BJ (cell line): ENCODE data around the gene WDR90. TPM values are rescaled to one million over a fixed set of nuclear protein-coding genes. Genes with fewer than 3 reads are reported as not detected.

Experiments used
- CTCF ChIA-PET: fragments of 350-600 bp; formaldehyde crosslinking; extraction: SDS; loops from one replicate; lab custom pipeline; 2021; ENCODE audit warnings: antibody characterized with exemption, inconsistent platforms; lab: Yijun Ruan, JAX
- POLR2A ChIA-PET: fragments of 300-600 bp; sonication (Branson Sonifier 250); formaldehyde crosslinking; extraction: SDS; loops from one replicate; lab custom pipeline; 2021; ENCODE audit warnings: antibody characterized with exemption; lab: Charles Lee
- DNase-seq: peaks from one replicate; pipeline ENCODE4 v3.0.0-alpha.2; 2011; ENCODE audit warnings: low read depth
- H3K27me3 ChIP-seq: 2 replicates; pipeline ENCODE4 v1.6.0; 2011; ENCODE audit warnings: low read length; ENCODE audit not compliant: control insufficient read depth, insufficient read depth
- H3K36me3 ChIP-seq: 2 replicates; pipeline ENCODE4 v1.5.1; 2011; ENCODE audit warnings: low read length; ENCODE audit not compliant: control insufficient read depth, insufficient read depth
- H3K4me3 ChIP-seq: 2 replicates; pipeline ENCODE4 v1.5.1; 2011; ENCODE audit warnings: low read depth, mild to moderate bottlenecking, control low read depth, low read length
- CTCF ChIP-seq: IDR thresholded peaks from 2 replicates; pipeline ENCODE4 v1.5.1; 2011; ENCODE audit warnings: low read depth, mild to moderate bottlenecking, control low read depth, inconsistent platforms, low read length, moderate library complexity; ENCODE audit not compliant: insufficient read depth
- polyA plus RNA-seq: library from polyadenylated mRNA; depleted of rRNA; stranded (reverse); fragments of >200 nt; gene quantifications from 2 replicates; pipeline ENCODE4 v1.2.3, GENCODE V29; 2011

Gene WDR90
- polyA plus RNA-seq, 1 experiment, result 10.0 TPM

GRCh38 chr16:672371-672770 lies 23.2 kb downstream of the WDR90 start:
- H3K27me3 ChIP-seq, result no peaks in the 10 kb centered on the region
- CTCF ChIA-PET, result no interaction called here
- POLR2A ChIA-PET, result no interaction called here
- DNase-seq, result no peak
- no peak for TF ChIP-seq CTCF
- H3K4me3 ChIP-seq, result no peak overlapping the region
- peaks cover 41% of the 10 kb centered on the region for H3K36me3 ChIP-seq

- ChIA-PET CTCF (interaction anchor here (1.0 kb wide), 1 partner anchor 12 kb away, joined by 4 read pairs; no protein-coding TSS in a partner anchor), POLR2A (no interaction called here)
- DNase-seq, result no peak
- Histone ChIP-seq H3K27me3 (no peaks in the 10 kb centered on the region), H3K36me3 (peaks cover 41% of the 10 kb centered on the region), H3K4me3 (no peak overlapping the region)
- TF ChIP-seq CTCF, result no peak
Measured at GRCh38 chr16:672851-673250, 23.7 kb downstream of the WDR90 start.

GRCh38 chr16:673399-673991 lies 24.3 kb downstream of the WDR90 start:
- no peak for TF ChIP-seq CTCF
- H3K4me3 ChIP-seq, result no peak overlapping the region
- peaks cover 41% of the 10 kb centered on the region for H3K36me3 ChIP-seq
- ChIA-PET POLR2A (no interaction called here), CTCF (interaction anchor here (1.0 kb wide), 1 partner anchor 13 kb away, joined by 4 read pairs; no protein-coding TSS in a partner anchor)
- DNase-seq, result no peak
- H3K27me3 ChIP-seq, result no peaks in the 10 kb centered on the region

GRCh38 chr16:674214-674881 lies 25.2 kb downstream of the WDR90 start:
- Histone ChIP-seq H3K4me3 (no peak overlapping the region), H3K27me3 (no peaks in the 10 kb centered on the region), H3K36me3 (peaks cover 38% of the 10 kb centered on the region)
- CTCF ChIA-PET, result no interaction called here
- TF ChIP-seq CTCF, result no peak
- POLR2A ChIA-PET, result no interaction called here
- DNase-seq, result no peak

- ChIA-PET CTCF (interaction anchor here (0.8 to 1.9 kb wide), 2 partner anchors 7 to 9 kb away, joined by 4 to 6 read pairs; partner anchors contain the start of gene RHOT2), POLR2A (no interaction called here)
- peaks cover 32% of the 10 kb centered on the region for H3K36me3 ChIP-seq
- DNase-seq, result no peak
- H3K4me3 ChIP-seq, result peak within 1 kb of the TSS; percentile 40
- TF ChIP-seq CTCF, result no peak
- H3K27me3 ChIP-seq, result no peaks in the 10 kb centered on the region
Measured at GRCh38 chr16:674968-675883, 26.1 kb downstream of the WDR90 start, which contains the start of gene RHBDL1. TSS of gene RHBDL1 (plus strand) at chr16:675671. CDS start at chr16:675791, 120 bp downstream.
